ENCODE data around the gene SPC24. TPM values are rescaled to one million over a fixed set of nuclear protein-coding genes. Genes with fewer than 3 reads are reported as not detected.

The SPC24 gene
- total and polyA plus RNA-seq, 2 donors (not counting 1 experiment from before 2014, with no cell fraction given) = 0.12 to 0.15 TPM

DNA sequence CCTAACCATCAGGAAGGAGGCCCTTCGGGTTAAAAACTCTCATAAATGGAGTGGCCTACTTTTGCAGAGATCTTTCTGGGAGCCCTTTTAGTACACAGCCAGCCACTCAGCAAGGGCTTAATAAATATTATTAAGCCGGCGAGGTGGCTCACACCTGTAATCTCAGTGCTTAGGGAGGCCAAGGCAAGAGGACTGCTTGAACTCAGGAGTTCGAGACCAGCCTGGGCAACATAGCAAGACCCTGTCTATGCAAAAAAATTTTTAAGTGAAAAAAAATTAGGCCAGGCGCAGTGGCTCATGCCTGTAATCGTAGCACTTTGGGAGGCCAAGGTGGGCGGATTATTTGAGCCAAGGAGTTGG lies 42.6 kb upstream of the SPC24 start:
- H3K79me2 ChIP-seq (ENCODE audit: control insufficient read depth, insufficient read depth, low read length) = no peaks in the 10 kb centered on the region
- H3K9ac ChIP-seq (ENCODE audit: low read length) = peak overlapping the region; percentile 64
- Mint-ChIP-seq H3K27me3 (peaks cover 11% of the 10 kb centered on the region), H3K27ac (no peak overlapping the region), H3K4me3 (peak overlapping the region; percentile 88), H3K9me3 (ENCODE audit: insufficient read depth) (no peaks in the 10 kb centered on the region), H3K4me1 (peaks cover 11% of the 10 kb centered on the region)
- H2AFZ ChIP-seq (ENCODE audit: insufficient read depth, low read depth, low read length, poor library complexity, severe bottlenecking) = peak overlapping the region; percentile 80
- peak overlapping the region; percentile 94 for H3K4me2 ChIP-seq (replicated peaks; ENCODE audit: low read depth, low read length, poor library complexity, severe bottlenecking)
- POLR2A ChIA-PET = no interaction called here
- H3K9me3 ChIP-seq (ENCODE audit: control extremely low read depth in 1 of 3, control insufficient read depth in 2 of 3, insufficient read depth in 1 of 3, low read length in 2 of 3) = peaks cover 0 to 4% (median 0%) of the 10 kb centered on the region in 3 donors
- DNase-seq (no peak), ATAC-seq (ENCODE audit: low read depth) (no peak)
- H3K27ac ChIP-seq (ENCODE audit: low read length in 2 of 2) = no peak overlapping the region
- no peak for TF ChIP-seq EZH2 (IDR thresholded peaks at IDR 0.05; ENCODE audit: borderline replicate concordance, insufficient read depth, low read depth, low read length, poor library complexity, severe bottlenecking)
- TF ChIP-seq CTCF (IDR thresholded peaks at IDR 0.05) = no peak
- WGBS (ENCODE audit: insufficient coverage) = 73% methylated on average over 3 of the region's 7 CpGs
- H4K20me1 ChIP-seq (ENCODE audit: control insufficient read depth, insufficient read depth, low read length, poor library complexity, severe bottlenecking) = no peaks in the 10 kb centered on the region
- peaks cover 0 to 32% (median 8%) of the 10 kb centered on the region in 4 experiments for H3K27me3 ChIP-seq (replicated peaks in 1 of 4; ENCODE audit: control extremely low read depth in 1 of 4, control insufficient read depth in 3 of 4, insufficient read depth in 4 of 4, low read length in 3 of 4)
- peak overlapping the region in 2 of 5 experiments; percentile 50 to 62 for H3K4me3 ChIP-seq (ENCODE audit: control extremely low read depth in 1 of 5, extremely low read depth in 1 of 5, insufficient read depth in 1 of 5, low read depth in 2 of 5, low read length in 4 of 5)
- CTCF ChIA-PET = interaction anchor here (1.2 to 1.9 kb wide), 2 partner anchors 60 to 162 kb away, joined by 5 read pairs; no protein-coding TSS in a partner anchor
- intact Hi-C loops (cut with micrococcal nuclease) = loop anchor here (5.0 kb wide), 1 partner anchor 41 kb away; the partner anchor contains the start of gene SPC24
- no peaks in the 10 kb centered on the region for H3K36me3 ChIP-seq (replicated peaks in 1 of 2; ENCODE audit: control extremely low read depth in 1 of 2, control insufficient read depth in 1 of 2, extremely low read depth in 1 of 2, insufficient read depth in 2 of 2, low read length in 1 of 2)
- H3K4me1 ChIP-seq (ENCODE audit: control insufficient read depth in 2 of 2, insufficient read depth in 2 of 2, low read length in 2 of 2) = peaks cover 16 to 23% of the 10 kb centered on the region in 2 donors

- Histone ChIP-seq H3K4me3 (ENCODE audit: control extremely low read depth in 1 of 5, extremely low read depth in 1 of 5, insufficient read depth in 1 of 5, low read depth in 2 of 5, low read length in 4 of 5) (peak within 1 kb of the TSS in 4 of 5 experiments; percentile 33 to 62 (median 54)), H4K20me1 (ENCODE audit: control insufficient read depth, insufficient read depth, low read length, poor library complexity, severe bottlenecking) (no peaks in the 10 kb centered on the region), H3K9ac (ENCODE audit: low read length) (peak within 1 kb of the TSS; percentile 64), H2AFZ (ENCODE audit: insufficient read depth, low read depth, low read length, poor library complexity, severe bottlenecking) (peak within 1 kb of the TSS; percentile 80), H3K4me2 (replicated peaks; ENCODE audit: low read depth, low read length, poor library complexity, severe bottlenecking) (peak within 1 kb of the TSS; percentile 94), H3K79me2 (ENCODE audit: control insufficient read depth, insufficient read depth, low read length) (no peaks in the 10 kb centered on the region), H3K27me3 (replicated peaks in 1 of 4; ENCODE audit: control extremely low read depth in 1 of 4, control insufficient read depth in 3 of 4, insufficient read depth in 4 of 4, low read length in 3 of 4) (peaks cover 0 to 32% (median 8%) of the 10 kb centered on the region in 4 experiments), H3K36me3 (replicated peaks in 1 of 2; ENCODE audit: control extremely low read depth in 1 of 2, control insufficient read depth in 1 of 2, extremely low read depth in 1 of 2, insufficient read depth in 2 of 2, low read length in 1 of 2) (no peaks in the 10 kb centered on the region), H3K9me3 (ENCODE audit: control extremely low read depth in 1 of 3, control insufficient read depth in 2 of 3, insufficient read depth in 1 of 3, low read length in 2 of 3) (peaks cover 0 to 10% (median 0%) of the 10 kb centered on the region in 3 donors), H3K27ac (ENCODE audit: low read length in 2 of 2) (no peak within 1 kb of the TSS), H3K4me1 (ENCODE audit: control insufficient read depth in 2 of 2, insufficient read depth in 2 of 2, low read length in 2 of 2) (peaks cover 16 to 23% of the 10 kb centered on the region in 2 donors)
- H3K9me3 Mint-ChIP-seq (ENCODE audit: insufficient read depth) = no peaks in the 10 kb centered on the region
- H3K4me1 Mint-ChIP-seq = peaks cover 13% of the 10 kb centered on the region
- ChIA-PET POLR2A (no interaction called here), CTCF (interaction anchor here (1.9 kb wide), 1 partner anchor 162 kb away, joined by 5 read pairs; no protein-coding TSS in a partner anchor)
- H3K27ac Mint-ChIP-seq = no peak within 1 kb of the TSS
- peaks cover 11% of the 10 kb centered on the region for H3K27me3 Mint-ChIP-seq
- peak; percentile 92 for ATAC-seq (ENCODE audit: low read depth)
- peak within 1 kb of the TSS; percentile 88 for H3K4me3 Mint-ChIP-seq
- DNase-seq = peak; percentile 83
- TF ChIP-seq EZH2 (IDR thresholded peaks at IDR 0.05; ENCODE audit: borderline replicate concordance, insufficient read depth, low read depth, low read length, poor library complexity, severe bottlenecking) (no peak), CTCF (IDR thresholded peaks at IDR 0.05) (no peak)
- intact Hi-C loops (cut with micrococcal nuclease) = loop anchor here (5.0 kb wide), 1 partner anchor 40 kb away; the partner anchor contains the start of gene SPC24
- 2% methylated on average over 65 of the region's 78 CpGs for WGBS (ENCODE audit: insufficient coverage)
Measured at GRCh38 chr19:11197291-11198174, 42.0 kb upstream of the SPC24 start, which contains the start of gene KANK2. Gene KANK2, minus strand, starts transcription at chr19:11197545. Its CDS starts 3,034 bp downstream, at chr19:11194511.

Measured in B cell (primary cell).